ENCODE measurements around the gene GSTA4.

Gene GSTA4, protein sequence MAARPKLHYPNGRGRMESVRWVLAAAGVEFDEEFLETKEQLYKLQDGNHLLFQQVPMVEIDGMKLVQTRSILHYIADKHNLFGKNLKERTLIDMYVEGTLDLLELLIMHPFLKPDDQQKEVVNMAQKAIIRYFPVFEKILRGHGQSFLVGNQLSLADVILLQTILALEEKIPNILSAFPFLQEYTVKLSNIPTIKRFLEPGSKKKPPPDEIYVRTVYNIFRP

DNA sequence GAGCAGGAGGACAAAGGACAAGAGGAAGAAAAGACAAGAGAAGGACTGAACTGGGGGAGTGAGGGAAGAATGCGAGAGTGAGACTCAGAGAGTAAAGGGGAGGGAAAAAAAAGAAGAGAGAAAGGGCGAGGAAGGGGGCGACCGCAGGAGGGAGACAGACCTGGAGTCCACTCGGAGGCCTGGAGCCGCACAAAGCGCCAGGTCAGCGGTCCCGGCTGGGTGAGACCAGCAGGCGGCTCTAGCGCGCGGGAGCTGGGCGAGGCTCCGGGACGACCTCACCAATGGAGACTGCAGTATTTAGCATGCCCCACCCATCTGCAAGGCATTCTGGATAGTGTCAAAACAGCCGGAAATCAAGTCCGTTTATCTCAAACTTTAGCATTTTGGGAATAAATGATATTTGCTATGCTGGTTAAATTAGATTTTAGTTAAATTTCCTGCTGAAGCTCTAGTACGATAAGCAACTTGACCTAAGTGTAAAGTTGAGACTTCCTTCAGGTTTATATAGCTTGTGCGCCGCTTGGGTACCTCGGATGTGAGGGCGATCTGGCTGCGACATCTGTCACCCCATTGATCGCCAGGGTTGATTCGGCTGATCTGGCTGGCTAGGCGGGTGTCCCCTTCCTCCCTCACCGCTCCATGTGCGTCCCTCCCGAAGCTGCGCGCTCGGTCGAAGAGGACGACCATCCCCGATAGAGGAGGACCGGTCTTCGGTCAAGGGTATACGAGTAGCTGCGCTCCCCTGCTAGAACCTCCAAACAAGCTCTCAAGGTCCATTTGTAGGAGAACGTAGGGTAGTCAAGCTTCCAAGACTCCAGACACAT lies at the start of gene GSTA4:
Gene GSTA4, minus strand, starts transcription at position 196 of the 824 bp plus-strand sequence. CDS start 1,041 bp downstream, outside the sequence.
- peak; percentile 89 for DNase-seq

- no peak for DNase-seq
Measured at GRCh38 chr6:53044572-53044971, 49.5 kb upstream of the GSTA4 start.

GRCh38 chr6:53044071-53044470 lies 49.0 kb upstream of the GSTA4 start:
- no peak for DNase-seq

DNA sequence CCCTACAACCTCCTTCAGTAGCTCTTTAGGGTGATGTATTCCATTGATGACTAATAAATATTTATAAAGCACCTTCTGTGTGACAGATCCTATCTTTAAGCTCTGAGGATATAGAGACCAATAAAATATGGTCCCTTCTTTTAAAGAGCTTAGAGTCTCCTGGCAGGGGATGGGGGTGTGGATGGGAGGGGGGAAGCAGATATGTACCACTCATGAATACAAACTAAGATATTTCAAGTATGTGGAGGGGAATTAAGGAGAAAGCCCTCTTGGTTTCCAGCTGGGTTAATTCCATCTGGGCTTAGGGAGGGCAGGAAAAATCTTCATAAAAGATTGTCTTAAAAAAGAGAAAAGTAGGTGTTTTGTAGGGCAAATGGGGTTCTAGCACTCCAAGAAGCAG lies 48.5 kb upstream of the GSTA4 start:
- DNase-seq: no peak

GRCh38 chr6:53042112-53042511 lies 47.0 kb upstream of the GSTA4 start:
- DNase-seq: no peak

DNA sequence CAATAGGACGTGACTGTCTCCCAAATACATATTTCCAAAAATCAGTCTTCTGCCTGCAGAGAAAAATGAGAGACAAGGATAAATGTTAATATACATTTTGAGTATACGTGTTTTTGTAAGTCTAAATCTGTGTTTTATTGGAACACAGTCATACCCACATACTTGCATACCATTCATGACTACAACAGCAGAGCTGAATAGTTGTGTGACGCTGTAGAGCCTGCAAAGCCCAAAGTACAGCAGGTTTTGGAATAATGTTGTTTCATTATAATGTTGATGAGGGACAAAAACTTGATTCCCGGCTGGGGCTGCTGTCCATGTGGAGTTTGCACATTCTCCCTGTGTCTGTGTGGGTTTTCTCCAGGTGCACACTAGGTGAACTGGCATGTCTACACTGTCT lies 46.3 kb upstream of the GSTA4 start:
- no peak for DNase-seq

DNA sequence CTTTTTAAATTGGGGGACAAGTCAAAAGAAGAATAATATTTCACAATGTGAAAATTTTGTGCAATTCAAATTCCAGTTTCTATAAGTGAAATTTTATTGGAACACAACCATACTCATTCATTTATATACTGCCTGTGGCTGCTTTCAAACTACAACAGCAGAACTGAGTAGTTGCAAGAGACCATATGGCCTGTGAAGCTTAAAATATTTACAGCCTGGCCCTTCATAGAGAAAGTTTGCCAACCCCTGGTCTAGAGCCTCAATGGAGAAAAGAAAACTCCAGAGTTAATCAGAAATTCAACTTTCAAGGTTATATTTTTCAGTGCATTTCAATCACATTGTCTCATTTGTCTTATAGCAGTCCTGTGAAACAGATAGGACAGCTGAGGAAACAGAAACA lies 43.5 kb upstream of the GSTA4 start:
- no peak for DNase-seq

- DNase-seq: no peak
Measured at GRCh38 chr6:53038141-53038540, 43.1 kb upstream of the GSTA4 start.

DNA sequence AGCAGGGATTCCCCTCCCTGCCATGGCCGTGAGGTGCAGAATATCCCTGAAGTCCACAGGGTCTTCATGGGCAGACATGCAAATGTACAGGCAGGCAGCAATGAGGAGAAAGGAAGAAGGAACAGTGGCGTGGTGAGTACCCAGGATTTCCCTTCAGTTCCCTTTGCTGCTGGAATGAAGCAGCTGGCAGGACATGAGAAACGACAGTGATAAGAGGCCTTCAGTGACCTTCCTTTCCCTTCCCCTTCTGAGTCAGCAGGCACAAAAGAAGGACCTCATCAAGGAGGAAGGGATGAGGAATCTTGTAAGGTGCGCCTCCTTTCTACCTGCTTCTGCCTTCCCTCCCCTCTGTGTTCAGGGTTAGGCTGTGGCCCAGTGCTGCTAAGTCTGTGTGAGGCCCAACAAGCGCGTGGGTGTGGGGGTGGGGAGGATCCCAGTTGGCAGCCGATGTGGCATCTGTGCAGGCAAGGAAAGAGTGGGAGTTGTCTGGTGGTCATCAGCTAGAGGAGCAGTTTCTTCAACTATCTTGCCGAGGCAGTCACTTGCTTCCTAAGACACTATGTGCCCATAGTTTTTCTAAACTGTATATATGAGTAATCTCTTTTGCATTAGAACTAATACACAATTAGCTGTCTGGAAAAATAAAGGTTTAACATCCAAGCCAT lies 40.6 kb upstream of the GSTA4 start:
- no peak for DNase-seq

GRCh38 chr6:53033764-53034163 lies 38.7 kb upstream of the GSTA4 start:
- DNase-seq: no peak

- DNase-seq: no peak
Measured at GRCh38 chr6:53032849-53033248, 37.8 kb upstream of the GSTA4 start.

DNA sequence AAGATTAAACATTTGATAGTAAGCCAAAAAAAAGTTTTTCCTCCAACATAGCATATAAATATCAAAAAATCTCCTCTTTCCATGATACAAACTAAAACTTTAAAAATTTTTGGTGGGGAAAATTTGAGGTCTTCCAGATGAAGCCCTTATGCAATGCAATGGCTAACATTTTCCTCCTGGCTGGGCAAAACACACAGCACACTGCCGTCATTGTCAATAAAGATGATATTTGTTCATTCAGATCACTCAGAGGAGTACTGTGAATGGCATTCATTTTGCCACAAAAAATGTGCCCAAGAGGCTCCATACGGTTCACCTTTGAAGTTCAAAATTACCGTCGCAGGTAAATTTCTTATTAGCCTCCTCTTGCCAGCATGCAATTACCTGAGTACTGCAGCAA lies 36.2 kb upstream of the GSTA4 start:
- no peak for DNase-seq

- DNase-seq: no peak
Measured at GRCh38 chr6:53029761-53030160, 34.7 kb upstream of the GSTA4 start.

GRCh38 chr6:53029257-53029656 lies 34.2 kb upstream of the GSTA4 start:
- DNase-seq: no peak

DNA sequence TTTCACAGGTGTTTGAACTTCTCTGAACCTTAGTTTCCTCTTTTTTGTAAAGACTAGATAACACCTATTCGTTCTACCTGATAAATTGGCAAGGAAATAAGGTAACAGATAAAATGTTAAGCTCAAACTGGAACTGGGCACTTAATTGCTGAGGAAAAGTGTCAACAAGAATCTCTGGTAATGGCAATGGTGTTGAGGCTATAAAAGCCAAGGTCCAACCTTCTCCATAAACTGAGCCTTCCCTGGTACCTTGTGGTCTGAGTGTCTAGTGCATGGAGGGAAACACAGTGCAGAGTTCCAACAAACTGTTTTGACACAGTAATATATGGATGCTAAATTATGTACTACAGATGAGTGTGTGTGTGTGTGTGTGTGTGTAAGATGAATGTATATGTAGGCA lies 33.4 kb upstream of the GSTA4 start:
- DNase-seq: no peak

DNA sequence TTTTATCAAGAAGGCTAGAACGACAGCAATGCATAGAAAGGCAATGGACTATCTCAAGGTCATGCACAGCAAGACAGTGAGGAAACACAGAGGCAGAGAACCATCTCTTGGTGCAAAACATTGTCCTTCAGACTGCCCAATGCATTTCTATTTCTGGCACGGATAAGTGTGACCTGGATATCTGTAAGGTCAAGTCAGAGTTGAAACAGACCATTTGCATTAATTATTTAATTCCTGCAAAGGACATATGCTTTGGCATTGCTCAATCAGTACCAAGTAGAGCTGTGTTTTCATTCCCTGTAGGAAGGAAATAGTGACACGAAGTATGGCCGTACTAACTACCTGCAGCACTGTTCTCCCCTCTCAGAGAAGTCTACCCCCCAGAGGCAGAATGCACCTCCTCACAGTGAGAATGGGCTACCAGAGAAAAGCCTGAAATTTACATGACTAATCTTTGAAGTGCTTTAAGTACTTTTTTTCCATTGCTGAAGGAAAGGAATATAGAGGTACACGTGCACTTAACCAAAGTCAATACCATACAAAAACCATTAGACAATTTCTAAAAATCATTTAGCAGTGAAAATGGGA lies 32.1 kb upstream of the GSTA4 start:
- no peak for DNase-seq

GRCh38 chr6:53026526-53026925 lies 31.4 kb upstream of the GSTA4 start:
- DNase-seq: no peak

GRCh38 chr6:53023323-53023722 lies 28.2 kb upstream of the GSTA4 start:
- no peak for DNase-seq

DNA sequence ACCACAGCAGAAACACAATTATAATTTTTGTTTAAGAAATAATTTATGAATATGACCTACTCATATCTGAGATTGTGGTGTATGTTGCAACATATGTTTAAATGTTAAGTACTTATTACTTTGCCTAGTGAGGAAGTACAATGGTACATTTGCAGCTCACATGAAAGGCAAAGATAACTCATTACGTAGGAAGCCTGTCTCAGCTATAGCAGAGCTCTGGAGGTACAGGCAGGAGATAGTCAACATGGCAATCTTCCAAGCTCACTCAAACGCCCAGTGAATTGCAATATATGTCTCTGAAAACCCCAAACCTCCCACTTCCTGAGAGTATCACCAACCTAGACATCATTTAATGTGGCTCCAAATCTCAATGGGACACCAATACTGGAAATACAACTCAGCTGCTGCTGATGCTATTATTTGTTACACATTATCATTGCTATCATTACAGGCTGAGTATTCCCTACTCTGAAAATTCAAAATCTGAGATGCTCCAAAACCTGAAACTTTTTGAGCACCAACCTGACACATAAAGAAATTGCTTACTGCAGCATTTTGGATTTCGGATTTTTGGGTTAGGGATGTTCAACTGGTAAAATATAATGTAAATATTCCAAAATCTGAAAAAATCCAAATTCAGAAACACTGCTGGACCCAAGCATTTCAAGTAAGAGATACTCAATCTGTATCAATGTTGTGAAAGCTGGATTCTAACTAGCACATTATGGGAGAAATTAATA lies 25.1 kb upstream of the GSTA4 start:
- DNase-seq: no peak

DNA sequence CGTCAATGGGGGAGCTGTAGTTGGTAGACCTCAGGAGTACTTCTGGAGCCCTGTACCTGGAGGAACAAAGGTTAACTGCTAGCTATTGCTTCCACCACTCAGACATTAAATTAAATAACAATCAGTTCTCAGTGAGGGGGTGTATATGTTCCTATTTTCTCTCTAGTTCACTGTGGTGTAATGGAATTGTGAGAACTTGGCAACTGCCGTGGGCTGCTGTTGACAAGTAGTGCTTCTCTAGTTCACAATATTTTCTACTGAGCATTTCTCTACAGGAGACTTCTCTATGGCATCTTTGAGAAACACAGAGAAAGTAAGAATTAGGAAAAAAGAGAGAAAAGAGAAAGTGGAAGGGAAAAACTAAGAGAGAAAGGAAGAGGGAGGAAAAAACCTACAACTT lies 23.4 kb upstream of the GSTA4 start:
- no peak for DNase-seq

DNA sequence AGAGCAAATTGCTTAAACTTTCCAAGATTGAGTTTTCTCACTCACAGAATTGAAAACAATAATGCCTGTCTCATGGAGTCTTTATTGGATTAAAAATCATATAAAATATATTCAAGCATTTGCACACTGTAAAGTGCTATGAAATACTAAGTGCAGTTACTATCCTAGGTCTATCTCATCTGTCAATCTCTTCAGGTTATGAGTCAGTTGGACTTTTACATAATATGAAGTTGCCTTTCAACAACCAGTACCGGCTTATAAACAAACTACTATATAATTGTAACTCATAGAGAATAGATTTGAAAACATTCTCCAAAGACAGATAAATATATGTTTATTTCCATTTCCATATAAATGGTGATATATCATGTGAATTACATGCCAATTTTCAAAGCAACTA lies 20.4 kb upstream of the GSTA4 start:
- DNase-seq: no peak

DNA sequence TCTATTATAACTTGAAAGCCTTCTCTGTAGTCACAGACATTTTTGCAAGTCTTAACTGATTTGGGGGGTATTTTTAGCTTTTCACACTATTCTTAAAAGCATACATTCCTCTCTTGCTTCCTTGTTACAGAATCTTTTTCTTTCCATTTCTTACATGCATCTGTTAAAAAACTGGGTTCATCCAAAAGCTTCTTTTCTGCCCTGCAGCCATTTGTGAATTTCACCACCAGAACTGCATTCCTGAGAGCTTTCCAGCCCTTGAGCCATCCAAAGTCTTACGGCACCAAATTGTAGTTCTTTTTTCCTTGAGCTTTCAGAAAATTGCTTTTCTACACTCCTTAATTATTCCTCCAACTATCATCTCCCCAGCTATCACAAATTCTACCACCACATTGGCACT lies 19.7 kb upstream of the GSTA4 start:
- no peak for DNase-seq

GRCh38 chr6:53014063-53014462 lies 19.0 kb upstream of the GSTA4 start:
- DNase-seq: no peak
